ENCODE results near the gene FOXN3.

DNA sequence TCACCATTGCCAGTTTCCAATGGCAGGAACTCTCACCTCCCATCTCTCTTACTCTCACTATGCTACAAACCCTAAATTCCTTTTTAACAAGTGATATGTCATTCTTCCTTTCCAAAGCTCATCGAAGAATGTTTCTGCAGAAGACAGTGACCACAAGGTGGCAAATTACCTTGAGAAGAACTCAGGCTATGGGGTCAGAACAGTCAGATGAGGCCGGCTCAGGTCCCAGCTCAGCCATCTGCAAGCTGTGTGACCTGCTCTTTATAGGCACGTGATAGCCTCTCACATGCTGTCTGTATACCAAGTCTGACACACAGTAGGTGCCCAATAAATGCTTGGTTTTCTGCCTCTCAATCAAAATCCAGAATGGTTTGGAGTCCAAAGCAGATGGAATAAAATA, 80.7 kb downstream of the FOXN3 start:
- no peak for TF ChIP-seq SUZ12 (IDR thresholded peaks at IDR 0.05; ENCODE audit: extremely low read depth, insufficient read depth, insufficient read length)
- TF ChIP-seq ZNF274 (IDR thresholded peaks at IDR 0.05; ENCODE audit: low read depth, low read length) = no peak

All from NT2/D1 (cell line).